Subcutaneous adipose tissue (tissue), 4 donors: ENCODE measurements around the gene PLCD1. TPM values are rescaled to one million over a fixed set of nuclear protein-coding genes. Genes with fewer than 3 reads are reported as not detected.

Source experiments
- CTCF ChIP-seq: fragments of 450-650 bp; IDR thresholded peaks from one replicate; pipeline ENCODE4 v1.5.1; 2016; ENCODE audit warnings: low read depth, mild to moderate bottlenecking, control low read depth, antibody characterized with exemption, moderate library complexity
- total RNA-seq, 4 donors: library from RNA; depleted of rRNA; stranded (reverse); fragments of >200 nt; gene quantifications; one replicate each; pipeline ENCODE4 v1.1.0, GENCODE V29; 2016

Gene PLCD1
- total RNA-seq, 4 donors from 2014 or later = 17.4 to 34.8 (median 25.2) TPM

GRCh38 chr3:38002940-38003339 is 26.5 kb downstream of the PLCD1 start:
- TF ChIP-seq CTCF = no peak

- TF ChIP-seq CTCF = no peak
These were observed 27.1 kb downstream of the PLCD1 start for GRCh38 chr3:38002291-38002876.

GRCh38 chr3:38001456-38002081 is 27.9 kb downstream of the PLCD1 start:
- no peak for TF ChIP-seq CTCF

GRCh38 chr3:38000965-38001455 is 28.4 kb downstream of the PLCD1 start:
- no peak for TF ChIP-seq CTCF

GRCh38 chr3:38000242-38000916 is 29.1 kb downstream of the PLCD1 start:
- TF ChIP-seq CTCF = no peak

- no peak for TF ChIP-seq CTCF
These were observed 29.6 kb downstream of the PLCD1 start for GRCh38 chr3:37999836-38000235.

GRCh38 chr3:37997791-37998370 is 31.6 kb downstream of the PLCD1 start:
- TF ChIP-seq CTCF = no peak
